Measurements from ENCODE around the gene ANO4.

The ANO4 gene

GRCh38 chr12:100794441-100795173 lies at the start of gene ANO4:
ANO4 (plus strand) TSS chr12:100794776; CDS start chr12:100901786, 107,010 bp downstream.
- DNase-seq: peak; percentile 2

- no peak for DNase-seq
These were observed 49.1 kb upstream of the ANO4 start for GRCh38 chr12:100745378-100746071.

GRCh38 chr12:100752841-100753240 lies 41.7 kb upstream of the ANO4 start:
- no peak for DNase-seq

- DNase-seq: no peak
These were observed 40.7 kb upstream of the ANO4 start for GRCh38 chr12:100753837-100754236.

- DNase-seq: no peak
These were observed 39.4 kb upstream of the ANO4 start for GRCh38 chr12:100755186-100755585.

- DNase-seq: no peak
These were observed 36.5 kb upstream of the ANO4 start for GRCh38 chr12:100758083-100758482.

GRCh38 chr12:100767371-100767770 lies 27.2 kb upstream of the ANO4 start:
- DNase-seq: no peak

GRCh38 chr12:100767950-100768349 lies 26.6 kb upstream of the ANO4 start:
- no peak for DNase-seq

GRCh38 chr12:100778967-100779590 lies 15.5 kb upstream of the ANO4 start:
- no peak for DNase-seq

- DNase-seq: no peak
These were observed 5.4 kb upstream of the ANO4 start for GRCh38 chr12:100789146-100789545.

GRCh38 chr12:100789975-100790374 lies 4.6 kb upstream of the ANO4 start:
- DNase-seq: no peak

GRCh38 chr12:100790552-100790951 lies 4.0 kb upstream of the ANO4 start:
- DNase-seq: no peak

GRCh38 chr12:100793182-100793581 lies 1.4 kb upstream of the ANO4 start:
- no peak for DNase-seq

- no peak for DNase-seq
These were observed 711 bp downstream of the ANO4 start for GRCh38 chr12:100795174-100795799.

- DNase-seq: no peak
These were observed 1.2 kb downstream of the ANO4 start for GRCh38 chr12:100795800-100796179.

- no peak for DNase-seq
These were observed 2.0 kb downstream of the ANO4 start for GRCh38 chr12:100796621-100797020.

GRCh38 chr12:100797246-100797645 lies 2.7 kb downstream of the ANO4 start:
- no peak for DNase-seq

GRCh38 chr12:100797786-100798185 lies 3.2 kb downstream of the ANO4 start:
- no peak for DNase-seq

GRCh38 chr12:100798286-100799160 lies 3.9 kb downstream of the ANO4 start:
- DNase-seq: peak; percentile 22

GRCh38 chr12:100799770-100800169 lies 5.2 kb downstream of the ANO4 start:
- no peak for DNase-seq

GRCh38 chr12:100800723-100801122 lies 6.1 kb downstream of the ANO4 start:
- DNase-seq: no peak

GRCh38 chr12:100801320-100801719 lies 6.7 kb downstream of the ANO4 start:
- DNase-seq: no peak

- no peak for DNase-seq
These were observed 14.2 kb downstream of the ANO4 start for GRCh38 chr12:100808777-100809176.

Data from fibroblast of skin of right biceps (primary cell).